ENCODE data around the gene WTIP. TPM values are rescaled to one million over a fixed set of nuclear protein-coding genes. Genes with fewer than 3 reads are reported as not detected.

The WTIP gene
- total RNA-seq, 3 donors from 2014 or later (not counting 1 experiment from before 2014, with no cell fraction given): 0.12 to 0.83 (median 0.45) TPM

GRCh38 chr19:34519602-34520001 lies 38.0 kb downstream of the WTIP start:
- Histone ChIP-seq H3K27me3 (ENCODE audit: control insufficient read depth, insufficient read depth, low read length) (peaks cover 2% of the 10 kb centered on the region), H3K4me3 (ENCODE audit: low read length) (no peak overlapping the region), H3K27ac (ENCODE audit: low read length) (no peak overlapping the region), H3K9me3 (ENCODE audit: control insufficient read depth, insufficient read depth, low read length) (no peaks in the 10 kb centered on the region), H3K36me3 (ENCODE audit: control insufficient read depth, insufficient read depth, low read length) (no peaks in the 10 kb centered on the region), H3K4me1 (ENCODE audit: control insufficient read depth, insufficient read depth, low read length) (no peaks in the 10 kb centered on the region)
- no peak for DNase-seq
- Mint-ChIP-seq H3K36me3 (no peaks in the 10 kb centered on the region), H3K27me3 (ENCODE audit: low read depth in 2 of 2) (peaks cover 9 to 25% of the 10 kb centered on the region in 2 donors), H3K4me3 (no peak overlapping the region), H3K9me3 (no peaks in the 10 kb centered on the region), H3K27ac (no peak overlapping the region), H3K4me1 (no peaks in the 10 kb centered on the region)
- intact Hi-C loops (cut with micrococcal nuclease): no loop called here
- WGBS (ENCODE audit: insufficient coverage): no CpG with 5 or more reads among the region's 2 CpGs
- no peak for ATAC-seq
- no peak for TF ChIP-seq CTCF (IDR thresholded peaks at IDR 0.05)

DNA sequence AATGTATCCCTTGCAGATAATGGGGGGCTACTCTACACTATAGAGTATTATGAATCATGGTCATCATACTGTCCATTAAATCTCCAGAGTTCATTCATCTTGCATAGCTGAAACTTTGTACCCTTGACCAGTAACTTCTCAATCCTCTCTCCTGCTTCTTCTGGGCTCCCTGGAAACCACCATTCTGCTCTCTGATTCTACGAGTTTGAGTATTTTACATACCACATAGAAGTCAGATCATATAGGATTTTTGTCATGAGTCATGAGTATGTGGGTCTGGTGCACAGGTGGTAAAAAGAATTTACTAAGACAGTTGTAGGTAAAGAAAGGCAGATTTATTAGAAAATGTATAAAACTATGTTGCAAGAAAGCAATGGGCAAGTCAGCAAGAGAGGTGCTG lies 41.9 kb downstream of the WTIP start:
- H3K9me3 Mint-ChIP-seq: no peaks in the 10 kb centered on the region
- TF ChIP-seq CTCF (IDR thresholded peaks at IDR 0.05): no peak

DNA sequence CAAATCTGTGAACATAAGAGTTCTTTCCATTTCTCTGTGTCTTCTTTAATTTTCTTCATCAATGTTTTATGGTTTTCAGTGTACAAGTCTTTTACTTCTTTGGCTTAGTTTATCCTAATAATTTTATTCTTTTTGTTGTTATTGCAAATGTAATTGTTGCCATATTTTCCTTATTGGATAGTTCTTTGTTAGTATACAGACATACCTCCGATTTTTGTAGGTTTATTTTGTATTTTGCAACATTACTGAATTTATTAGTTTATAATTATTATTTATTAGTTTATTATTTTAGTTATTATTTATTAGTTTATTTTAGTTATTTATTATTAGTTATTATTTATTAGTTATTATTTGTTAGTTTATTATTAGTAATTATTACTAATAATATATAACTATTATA lies 43.4 kb downstream of the WTIP start:
- peaks cover 18 to 30% of the 10 kb centered on the region in 2 donors for H3K27me3 Mint-ChIP-seq (ENCODE audit: low read depth in 2 of 2)
- WGBS (ENCODE audit: insufficient coverage): no CpG with 5 or more reads among the region's 1 CpG
- Histone ChIP-seq H3K9me3 (ENCODE audit: control insufficient read depth, insufficient read depth, low read length) (no peaks in the 10 kb centered on the region), H3K4me1 (ENCODE audit: control insufficient read depth, insufficient read depth, low read length) (no peaks in the 10 kb centered on the region), H3K27me3 (ENCODE audit: control insufficient read depth, insufficient read depth, low read length) (peaks cover 2% of the 10 kb centered on the region), H3K27ac (ENCODE audit: low read length) (no peak overlapping the region), H3K4me3 (ENCODE audit: low read length) (no peak overlapping the region), H3K36me3 (ENCODE audit: control insufficient read depth, insufficient read depth, low read length) (no peaks in the 10 kb centered on the region)
- no peak for TF ChIP-seq CTCF (IDR thresholded peaks at IDR 0.05)
- H3K9me3 Mint-ChIP-seq: no peaks in the 10 kb centered on the region
- no peak overlapping the region for H3K27ac Mint-ChIP-seq
- no peak for DNase-seq
- intact Hi-C loops (cut with micrococcal nuclease): no loop called here
- no peaks in the 10 kb centered on the region for H3K4me1 Mint-ChIP-seq
- no peak overlapping the region for H3K4me3 Mint-ChIP-seq
- ATAC-seq: no peak
- no peaks in the 10 kb centered on the region for H3K36me3 Mint-ChIP-seq

More for the DNA sequence above, 41.9 kb downstream of the WTIP start:
- Histone ChIP-seq H3K4me1 (ENCODE audit: control insufficient read depth, insufficient read depth, low read length) (no peaks in the 10 kb centered on the region), H3K36me3 (ENCODE audit: control insufficient read depth, insufficient read depth, low read length) (no peaks in the 10 kb centered on the region), H3K27ac (ENCODE audit: low read length) (no peak overlapping the region), H3K4me3 (ENCODE audit: low read length) (no peak overlapping the region), H3K27me3 (ENCODE audit: control insufficient read depth, insufficient read depth, low read length) (peaks cover 2% of the 10 kb centered on the region), H3K9me3 (ENCODE audit: control insufficient read depth, insufficient read depth, low read length) (no peaks in the 10 kb centered on the region)
- 60% methylated on average over 1 of the region's 1 CpG for WGBS (ENCODE audit: insufficient coverage)
- Mint-ChIP-seq H3K4me3 (no peak overlapping the region), H3K4me1 (no peaks in the 10 kb centered on the region), H3K27ac (no peak overlapping the region), H3K27me3 (ENCODE audit: low read depth in 2 of 2) (peaks cover 15 to 36% of the 10 kb centered on the region in 2 donors), H3K36me3 (no peaks in the 10 kb centered on the region)
- DNase-seq: no peak
- intact Hi-C loops (cut with micrococcal nuclease): no loop called here
- no peak for ATAC-seq

- Histone ChIP-seq H3K36me3 (ENCODE audit: control insufficient read depth, insufficient read depth, low read length) (no peaks in the 10 kb centered on the region), H3K27me3 (ENCODE audit: control insufficient read depth, insufficient read depth, low read length) (peaks cover 5% of the 10 kb centered on the region), H3K4me3 (ENCODE audit: low read length) (no peak overlapping the region), H3K9me3 (ENCODE audit: control insufficient read depth, insufficient read depth, low read length) (no peaks in the 10 kb centered on the region), H3K27ac (ENCODE audit: low read length) (no peak overlapping the region), H3K4me1 (ENCODE audit: control insufficient read depth, insufficient read depth, low read length) (no peaks in the 10 kb centered on the region)
- ATAC-seq (no peak), DNase-seq (no peak)
- Mint-ChIP-seq H3K9me3 (no peaks in the 10 kb centered on the region), H3K4me3 (no peak overlapping the region), H3K27me3 (ENCODE audit: low read depth in 2 of 2) (peaks cover 25 to 60% of the 10 kb centered on the region in 2 donors), H3K27ac (no peak overlapping the region), H3K36me3 (no peaks in the 10 kb centered on the region), H3K4me1 (no peaks in the 10 kb centered on the region)
- no peak for TF ChIP-seq CTCF (IDR thresholded peaks at IDR 0.05)
- intact Hi-C loops (cut with micrococcal nuclease): no loop called here
Measured at GRCh38 chr19:34534206-34534605, 52.6 kb downstream of the WTIP start.

Data from natural killer cell (primary cell).